Stomach (tissue), 9 donors: ENCODE measurements around the gene ENTPD2. TPM values are rescaled to one million over a fixed set of nuclear protein-coding genes. Genes with fewer than 3 reads are reported as not detected.
A peak's percentile ranks its signal among the peaks of the same experiment; 100 is the strongest.

Experiments
- DNase-seq, 2 donors: peaks; one replicate each; pipeline versions ENCODE4 v3.0.0 to v3.0.0-alpha.2; 2013 to 2019
- H3K27ac ChIP-seq, 5 donors: fragments of 200-600 bp in 4 of 5; sonication (generic) in 4 of 5; one replicate each; pipeline ENCODE4 v1.5.1; 2013 to 2019; ENCODE audit warnings: mild to moderate bottlenecking in 1 of 5, moderate library complexity in 1 of 5
- H3K27me3 ChIP-seq, 3 donors: fragments of 200-600 bp; sonication (generic); one replicate each; pipeline ENCODE4 v1.5.1; 2017 to 2019; ENCODE audit warnings: mixed run types in 1 of 3
- H3K36me3 ChIP-seq, 4 donors: fragments of 200-600 bp; sonication (generic); 1 replicate in 3 of 4; 2 replicates in 1 of 4; pipeline ENCODE4 v1.5.1; 2016 to 2019
- H3K4me1 ChIP-seq, 4 donors: fragments of 200-600 bp; sonication (generic); one replicate each; pipeline ENCODE4 v1.5.1; 2016 to 2019
- H3K4me3 ChIP-seq, 4 donors: fragments of 200-600 bp; sonication (generic) in 3 of 4; one replicate each; pipeline ENCODE4 v1.5.1; 2016 to 2019; ENCODE audit warnings: mild to moderate bottlenecking in 1 of 4
- H3K9me3 ChIP-seq, 4 donors: fragments of 200-600 bp; sonication (generic); one replicate each; pipeline ENCODE4 v1.5.1; 2016 to 2019
- EP300 ChIP-seq: sonication (generic); formaldehyde crosslinking; IDR thresholded peaks from one replicate; pipeline ENCODE4 v1.6.1; 2017; ENCODE audit warnings: antibody characterized with exemption
- POLR2A ChIP-seq, 4 donors: fragments of 450-650 bp; IDR thresholded peaks; one replicate each; pipeline ENCODE4 v1.6.1; 2016; ENCODE audit warnings: antibody characterized with exemption in 4 of 4, control low read depth in 2 of 4, mild to moderate bottlenecking in 1 of 4, moderate library complexity in 1 of 4
- POLR2AphosphoS5 ChIP-seq, 3 donors: sonication (generic); formaldehyde crosslinking; IDR thresholded peaks; one replicate each; pipeline ENCODE4 v1.6.1; 2016; ENCODE audit warnings: antibody characterized with exemption in 3 of 3
- WGBS, 5 donors: extraction: QIAGEN DNeasy Blood & Tissue Kit in 3 of 5; methylation state at CpG; one replicate each; pipeline versions ENCODE4 v1.1.5 to v1.1.7; 2013 to 2018; 5-methylcytosine and 5-hydroxymethylcytosine counted together
- intact Hi-C: fragments of 100-400 bp; cut with DNase I; formaldehyde crosslinking; loops from one replicate; pipeline ENCODE4 v1.15.1; 2023; ENCODE audit warnings: low total_unique reads
- polyA plus RNA-seq, 3 donors: library from polyadenylated mRNA; stranded (reverse); fragments of 200-250 nt; gene quantifications; one replicate each; pipeline ENCODE4 v1.2.3, GENCODE V29; 2013
- total RNA-seq, 5 donors: library from RNA; depleted of rRNA; stranded (reverse); fragments of >200 nt; gene quantifications; one replicate each; pipeline versions ENCODE4 v1.1.0 to v1.2.3, GENCODE V29; 2014 to 2016
- TF ChIP-seq, protein P1 (sequence below), 7 experiments: fragments of 450-650 bp in 4 of 7; fragments of 200-600 bp in 3 of 7; sonication (generic) in 3 of 7; IDR thresholded peaks; one replicate each; pipeline ENCODE4 v1.5.1; 2016 to 2019; ENCODE audit warnings: antibody characterized with exemption in 7 of 7, control low read depth in 2 of 7, mild to moderate bottlenecking in 1 of 7
- donor health status: healthy with polysubstance abuse.
- donor health status: Bipolar disorder and iron deficiency.
- donor health status: healthy.

Gene ENTPD2
- total and polyA plus RNA-seq, 8 donors = 2.0 to 11.3 (median 3.5) TPM; not detected in 1

GRCh38 chr9:137028263-137029057, 25.4 kb downstream of the ENTPD2 start:
- H3K27me3 ChIP-seq = no peaks in the 10 kb centered on the region
- H3K4me1 ChIP-seq = peaks cover 40 to 82% (median 64%) of the 10 kb centered on the region in 4 donors
- WGBS, 5 donors = 0 to 7% (median 1%) methylated on average over 5 to 97 of the region's 98 CpGs
- H3K4me3 ChIP-seq = peak overlapping the region; percentile 57 to 69 (median 64)
- intact Hi-C loops = loop anchor here (10.0 kb wide), 1 partner anchor 74 kb away; the partner anchor contains the start of gene LCN12
- H3K9me3 ChIP-seq = no peaks in the 10 kb centered on the region
- TF ChIP-seq, protein P1, sequence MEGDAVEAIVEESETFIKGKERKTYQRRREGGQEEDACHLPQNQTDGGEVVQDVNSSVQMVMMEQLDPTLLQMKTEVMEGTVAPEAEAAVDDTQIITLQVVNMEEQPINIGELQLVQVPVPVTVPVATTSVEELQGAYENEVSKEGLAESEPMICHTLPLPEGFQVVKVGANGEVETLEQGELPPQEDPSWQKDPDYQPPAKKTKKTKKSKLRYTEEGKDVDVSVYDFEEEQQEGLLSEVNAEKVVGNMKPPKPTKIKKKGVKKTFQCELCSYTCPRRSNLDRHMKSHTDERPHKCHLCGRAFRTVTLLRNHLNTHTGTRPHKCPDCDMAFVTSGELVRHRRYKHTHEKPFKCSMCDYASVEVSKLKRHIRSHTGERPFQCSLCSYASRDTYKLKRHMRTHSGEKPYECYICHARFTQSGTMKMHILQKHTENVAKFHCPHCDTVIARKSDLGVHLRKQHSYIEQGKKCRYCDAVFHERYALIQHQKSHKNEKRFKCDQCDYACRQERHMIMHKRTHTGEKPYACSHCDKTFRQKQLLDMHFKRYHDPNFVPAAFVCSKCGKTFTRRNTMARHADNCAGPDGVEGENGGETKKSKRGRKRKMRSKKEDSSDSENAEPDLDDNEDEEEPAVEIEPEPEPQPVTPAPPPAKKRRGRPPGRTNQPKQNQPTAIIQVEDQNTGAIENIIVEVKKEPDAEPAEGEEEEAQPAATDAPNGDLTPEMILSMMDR (IDR thresholded peaks at IDR 0.05) = peak in 2 of 7 experiments; percentile 6 to 24
- TF ChIP-seq EP300 = no peak
- DNase-seq = peak; percentile 78 to 89
- H3K27ac ChIP-seq = peak overlapping the region; percentile 54 to 81 (median 64)
- no peaks in the 10 kb centered on the region for H3K36me3 ChIP-seq

- peak within 1 kb of the TSS; percentile 57 to 69 (median 64) for H3K4me3 ChIP-seq
- H3K9me3 ChIP-seq = no peaks in the 10 kb centered on the region
- 2 to 32% (median 5%) methylated on average over 5 to 95 of the region's 95 CpGs for WGBS, 5 donors
- H3K27me3 ChIP-seq = no peaks in the 10 kb centered on the region
- peaks cover 40 to 89% (median 67%) of the 10 kb centered on the region in 4 donors for H3K4me1 ChIP-seq
- TF ChIP-seq, protein P1 (IDR thresholded peaks at IDR 0.05) = no peak
- no peak for TF ChIP-seq POLR2A (IDR thresholded peaks at IDR 0.05)
- TF ChIP-seq EP300 = no peak
- TF ChIP-seq POLR2AphosphoS5 (IDR thresholded peaks at IDR 0.05) = no peak
- H3K36me3 ChIP-seq = no peaks in the 10 kb centered on the region
- peak within 1 kb of the TSS; percentile 59 to 81 (median 68) for H3K27ac ChIP-seq
- DNase-seq = peak in 1 of 2 donors; percentile 65
- intact Hi-C loops = loop anchor here (10.0 kb wide), 1 partner anchor 73 kb away; the partner anchor contains the start of gene LCN12
These were observed 26.2 kb downstream of the ENTPD2 start, which contains the start of gene ABCA2 for GRCh38 chr9:137027369-137028262. TSS of gene ABCA2 (minus strand) at chr9:137028237. CDS start at chr9:137028140, 97 bp downstream.

DNA sequence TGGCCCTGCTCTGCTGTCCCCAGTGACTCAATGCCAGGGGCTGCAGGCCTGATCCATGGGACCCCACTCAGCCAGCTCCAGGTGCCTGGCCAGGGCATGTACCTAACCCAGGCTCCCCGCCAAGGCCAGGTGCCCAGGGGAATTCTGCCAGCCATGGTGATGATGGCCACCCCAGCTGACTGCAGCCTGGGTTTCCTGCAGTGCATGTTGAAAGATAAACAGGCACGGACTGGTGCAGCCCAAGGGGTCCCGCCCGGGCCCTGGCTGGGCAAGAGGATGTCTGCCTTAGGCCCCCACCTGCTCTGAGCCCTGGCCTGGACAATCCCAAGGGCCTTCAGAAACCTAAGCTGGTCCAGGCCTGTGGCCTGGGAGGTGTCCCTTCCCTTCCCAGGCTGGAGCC, 27.0 kb downstream of the ENTPD2 start:
- DNase-seq = peak in 1 of 2 donors; percentile 87
- intact Hi-C loops = loop anchor here (10.0 kb wide), 1 partner anchor 72 kb away; the partner anchor contains the start of gene LCN12
- H3K4me1 ChIP-seq = peaks cover 40 to 90% (median 67%) of the 10 kb centered on the region in 4 donors
- no peaks in the 10 kb centered on the region for H3K9me3 ChIP-seq
- H3K27me3 ChIP-seq = no peaks in the 10 kb centered on the region
- peak overlapping the region; percentile 59 to 74 (median 64) for H3K27ac ChIP-seq
- peak overlapping the region; percentile 48 to 68 (median 52) for H3K4me3 ChIP-seq
- WGBS, 5 donors = 22 to 46% (median 29%) methylated on average over 1 to 4 of the region's 4 CpGs
- TF ChIP-seq POLR2A (IDR thresholded peaks at IDR 0.05) = no peak
- H3K36me3 ChIP-seq = no peaks in the 10 kb centered on the region

DNA sequence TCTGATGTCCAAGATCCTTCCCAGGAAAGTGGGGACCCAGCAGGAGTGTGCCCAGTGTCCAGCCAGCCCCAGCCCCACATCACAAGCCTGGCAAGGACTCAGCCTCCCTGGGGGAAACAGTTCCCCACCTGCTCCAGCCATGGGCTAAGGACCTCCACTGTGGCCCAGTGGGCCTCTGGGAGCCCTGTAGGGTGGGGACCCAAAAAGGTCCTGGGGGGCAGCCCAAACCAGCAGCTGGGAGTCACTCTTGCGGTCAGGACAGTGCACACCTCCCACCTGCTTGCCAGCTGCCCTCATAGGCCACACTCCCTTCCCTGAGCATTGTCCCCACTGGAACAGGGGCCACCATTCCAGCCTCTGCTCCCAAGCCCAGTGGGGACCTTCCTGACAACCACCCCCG, 27.5 kb downstream of the ENTPD2 start:
- WGBS, 5 donors = 63 to 83% (median 81%) methylated on average over 2 of the region's 2 CpGs
- intact Hi-C loops = loop anchor here (10.0 kb wide), 1 partner anchor 72 kb away; the partner anchor contains the start of gene LCN12
- no peak for DNase-seq
- H3K36me3 ChIP-seq = peaks cover 0 to 1% (median 0%) of the 10 kb centered on the region in 4 donors
- no peaks in the 10 kb centered on the region for H3K9me3 ChIP-seq
- TF ChIP-seq, protein P1 (IDR thresholded peaks at IDR 0.05) = no peak
- no peak for TF ChIP-seq POLR2A (IDR thresholded peaks at IDR 0.05)
- TF ChIP-seq POLR2AphosphoS5 (IDR thresholded peaks at IDR 0.05) = no peak
- TF ChIP-seq EP300 = no peak
- H3K4me1 ChIP-seq = peaks cover 40 to 85% (median 63%) of the 10 kb centered on the region in 4 donors
- no peaks in the 10 kb centered on the region for H3K27me3 ChIP-seq
- H3K4me3 ChIP-seq = peak overlapping the region in 3 of 4 donors; percentile 52 to 68 (median 53)
- H3K27ac ChIP-seq = peak overlapping the region; percentile 59 to 74 (median 64)
